CD4-positive, CD25-positive, alpha-beta regulatory T cell (primary cell): Measurements from ENCODE around the gene PRKCI. TPM values are rescaled to one million over a fixed set of nuclear protein-coding genes. Genes with fewer than 3 reads are reported as not detected.

Experiments
- ATAC-seq, 2 donors: fragments of 150-1000 bp; cut with Tn5 transposase; one replicate each; pipeline ENCODE4 v1.10.0; 2021; ENCODE audit warnings: low read depth in 2 of 2, moderate number of reproducible peaks in 2 of 2, moderate library complexity in 1 of 2
- DNase-seq, 3 donors: peaks; one replicate each; pipeline versions ENCODE4 v3.0.0 to v3.0.0-alpha.2; 2012 to 2022; ENCODE audit warnings: mixed read lengths in 1 of 3
- H3K27ac ChIP-seq: one replicate; pipeline ENCODE4 v1.7.0; 2013; ENCODE audit warnings: mild to moderate bottlenecking, low read length; ENCODE audit not compliant: insufficient read depth, poor library complexity, severe bottlenecking
- H3K27me3 ChIP-seq: one replicate; pipeline ENCODE4 v1.7.0; 2013; ENCODE audit warnings: low read length; ENCODE audit not compliant: control insufficient read depth, insufficient read depth
- H3K36me3 ChIP-seq: one replicate; pipeline ENCODE4 v1.7.0; 2013; ENCODE audit warnings: mild to moderate bottlenecking, low read length, moderate library complexity; ENCODE audit not compliant: control insufficient read depth, insufficient read depth
- H3K4me1 ChIP-seq: 2 replicates; pipeline ENCODE4 v1.7.0; 2013; ENCODE audit warnings: mild to moderate bottlenecking, low read length; ENCODE audit not compliant: insufficient read depth, control insufficient read depth, poor library complexity, severe bottlenecking
- H3K4me3 ChIP-seq: one replicate; pipeline ENCODE4 v1.7.0; 2013; ENCODE audit warnings: low read depth, mild to moderate bottlenecking, low read length, moderate library complexity
- H3K9me3 ChIP-seq, 2 experiments: 1 replicate in 1 of 2; 2 replicates in 1 of 2; pipeline ENCODE4 v1.7.0; 2013; ENCODE audit warnings: low read length in 2 of 2, mild to moderate bottlenecking in 1 of 2, moderate library complexity in 1 of 2; ENCODE audit not compliant: control insufficient read depth in 2 of 2
- H3K27ac Mint-ChIP-seq, 3 donors: one replicate each; pipeline ENCODE4 v1.8.0; 2020 to 2022; ENCODE audit warnings: mild to moderate bottlenecking in 3 of 3, mixed read lengths in 3 of 3, moderate library complexity in 2 of 3
- H3K27me3 Mint-ChIP-seq: one replicate; pipeline ENCODE4 v1.8.0; 2022; ENCODE audit warnings: mild to moderate bottlenecking, mixed read lengths
- H3K36me3 Mint-ChIP-seq: one replicate; pipeline ENCODE4 v1.8.0; 2020; ENCODE audit warnings: mixed read lengths
- H3K4me1 Mint-ChIP-seq, 4 donors: one replicate each; pipeline ENCODE4 v1.8.0; 2020 to 2022; ENCODE audit warnings: mixed read lengths in 4 of 4, mild to moderate bottlenecking in 1 of 4
- H3K4me3 Mint-ChIP-seq, 4 donors: one replicate each; pipeline ENCODE4 v1.8.0; 2020 to 2022; ENCODE audit warnings: mild to moderate bottlenecking in 4 of 4, mixed read lengths in 4 of 4, moderate library complexity in 3 of 4
- H3K9me3 Mint-ChIP-seq, 7 donors: one replicate each; pipeline ENCODE4 v1.8.0; 2020 to 2022; ENCODE audit warnings: mixed read lengths in 7 of 7, mild to moderate bottlenecking in 3 of 7, moderate library complexity in 2 of 7
- polyA plus RNA-seq, 4 donors: library from polyadenylated mRNA; unstranded; fragments of 300-500 nt; fragmentation: Illumina TruSeq; gene quantifications; one replicate each; pipeline ENCODE4 v1.2.3, GENCODE V29; 2021
- total RNA-seq: library from RNA; stranded (reverse); gene quantifications from one replicate; pipeline ENCODE4 v1.2.3, GENCODE V29; 2022

PRKCI gene
- total and polyA plus RNA-seq, 5 donors from 2014 or later, result 14.1 to 20.8 (median 18.6) TPM

- peaks cover 27 to 57% (median 48%) of the 10 kb centered on the region in 4 donors for H3K4me1 Mint-ChIP-seq
- Histone ChIP-seq H3K36me3 (no peaks in the 10 kb centered on the region), H3K9me3 (no peaks in the 10 kb centered on the region), H3K4me3 (no peak overlapping the region), H3K4me1 (peaks cover 20% of the 10 kb centered on the region), H3K27ac (no peak overlapping the region), H3K27me3 (no peaks in the 10 kb centered on the region)
- no peak for DNase-seq
- no peak for ATAC-seq
- peak overlapping the region in 1 of 3 donors; percentile 4 for H3K27ac Mint-ChIP-seq
- H3K4me3 Mint-ChIP-seq, result no peak overlapping the region
- H3K36me3 Mint-ChIP-seq, result no peaks in the 10 kb centered on the region
- no peaks in the 10 kb centered on the region for H3K27me3 Mint-ChIP-seq
- no peaks in the 10 kb centered on the region for H3K9me3 Mint-ChIP-seq
These were observed 4.3 kb downstream of the PRKCI start for GRCh38 chr3:170226426-170226960.

DNA sequence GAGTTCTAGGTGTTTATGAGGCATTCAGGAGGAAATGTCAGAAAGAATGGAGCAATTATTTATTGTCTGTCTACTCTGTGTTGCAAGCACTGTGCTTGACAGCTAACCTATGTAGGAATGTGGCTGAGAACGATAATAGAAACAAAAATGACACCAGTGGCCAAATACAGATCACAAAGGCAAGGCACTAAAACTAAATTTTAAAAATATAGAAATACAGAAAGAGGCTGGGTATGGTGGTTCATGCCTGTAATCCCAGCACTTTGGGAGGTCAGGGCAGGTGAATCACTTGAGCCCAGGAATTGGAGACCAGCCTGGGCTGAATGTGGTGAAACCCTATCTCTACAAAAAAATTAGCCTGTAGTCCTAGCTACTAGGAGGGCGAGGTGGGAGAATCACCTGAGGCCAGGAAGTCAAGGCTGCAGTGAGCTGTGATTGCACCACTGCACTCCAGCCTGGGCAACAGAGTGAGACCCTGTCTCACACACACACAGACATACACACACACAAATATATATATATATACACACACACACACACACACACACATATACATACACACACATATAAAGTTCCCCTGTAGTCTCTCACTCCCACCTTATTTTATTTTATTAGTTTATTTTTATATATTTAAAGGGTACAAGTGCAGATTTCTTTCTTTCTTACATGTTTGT, 6.0 kb downstream of the PRKCI start:
- no peaks in the 10 kb centered on the region for H3K9me3 ChIP-seq
- no peak overlapping the region for H3K4me3 ChIP-seq
- no peaks in the 10 kb centered on the region for H3K27me3 Mint-ChIP-seq
- H3K36me3 Mint-ChIP-seq, result no peaks in the 10 kb centered on the region
- peaks cover 10% of the 10 kb centered on the region for H3K4me1 ChIP-seq
- H3K27ac ChIP-seq, result no peak overlapping the region
- H3K36me3 ChIP-seq, result no peaks in the 10 kb centered on the region
- DNase-seq (no peak), ATAC-seq (no peak)
- H3K27ac Mint-ChIP-seq, result peak overlapping the region in 1 of 3 donors; percentile 0
- H3K27me3 ChIP-seq, result no peaks in the 10 kb centered on the region
- no peak overlapping the region for H3K4me3 Mint-ChIP-seq
- H3K9me3 Mint-ChIP-seq, result no peaks in the 10 kb centered on the region
- H3K4me1 Mint-ChIP-seq, result peaks cover 27 to 54% (median 43%) of the 10 kb centered on the region in 4 donors

DNA sequence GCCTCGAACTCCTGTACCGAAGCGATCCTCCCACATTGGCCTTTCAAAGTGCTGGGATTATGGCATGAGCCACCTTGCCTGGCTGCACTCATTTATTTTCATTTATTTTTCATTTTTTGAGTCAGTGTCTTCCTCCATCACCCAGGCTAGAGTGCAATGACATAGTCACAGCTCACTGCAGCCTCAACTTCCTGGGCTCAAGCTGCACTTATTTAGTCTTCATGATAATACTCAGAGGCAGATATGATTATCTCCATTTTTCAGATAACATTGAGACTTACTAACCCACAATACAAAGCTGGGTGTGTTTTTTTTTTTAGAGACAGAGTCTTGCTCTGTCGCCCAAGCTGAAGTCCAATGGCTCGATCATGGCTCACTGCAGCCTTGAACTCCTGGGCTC, 10.0 kb downstream of the PRKCI start:
- H3K4me3 Mint-ChIP-seq, result no peak overlapping the region
- Histone ChIP-seq H3K27me3 (no peaks in the 10 kb centered on the region), H3K36me3 (peaks cover 19% of the 10 kb centered on the region), H3K4me3 (no peak overlapping the region), H3K27ac (no peak overlapping the region), H3K4me1 (no peaks in the 10 kb centered on the region), H3K9me3 (no peaks in the 10 kb centered on the region)
- H3K36me3 Mint-ChIP-seq, result peaks cover 9% of the 10 kb centered on the region
- ATAC-seq (no peak), DNase-seq (no peak)
- H3K27ac Mint-ChIP-seq, result no peak overlapping the region
- H3K9me3 Mint-ChIP-seq, result peaks cover 0 to 1% (median 0%) of the 10 kb centered on the region in 7 donors
- H3K27me3 Mint-ChIP-seq, result no peaks in the 10 kb centered on the region
- peaks cover 9 to 33% (median 21%) of the 10 kb centered on the region in 4 donors for H3K4me1 Mint-ChIP-seq

DNA sequence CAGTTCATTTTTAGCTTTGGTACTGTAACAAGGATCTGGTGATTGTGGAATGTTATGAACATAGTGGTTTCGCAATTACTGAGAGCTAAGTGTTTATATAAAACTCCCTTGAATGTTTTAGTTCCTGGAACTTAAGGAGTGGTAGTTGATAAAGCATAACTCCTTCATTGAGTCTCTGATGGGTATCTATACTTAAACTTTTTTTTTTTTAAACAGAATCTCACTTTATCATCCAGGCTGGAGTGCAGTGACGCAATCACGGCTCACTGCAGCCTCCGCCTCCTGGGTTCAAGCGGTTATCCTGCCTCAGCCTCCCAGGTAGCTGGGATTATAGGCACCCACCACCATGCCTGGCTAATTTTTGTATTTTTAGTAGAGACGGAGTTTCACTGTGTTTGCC, 11.3 kb downstream of the PRKCI start:
- Histone ChIP-seq H3K27ac (no peak overlapping the region), H3K4me1 (no peaks in the 10 kb centered on the region), H3K4me3 (no peak overlapping the region), H3K36me3 (peaks cover 24% of the 10 kb centered on the region), H3K27me3 (no peaks in the 10 kb centered on the region), H3K9me3 (no peaks in the 10 kb centered on the region)
- Mint-ChIP-seq H3K36me3 (peaks cover 10% of the 10 kb centered on the region), H3K4me1 (peaks cover 0 to 25% (median 13%) of the 10 kb centered on the region in 4 donors), H3K27ac (no peak overlapping the region), H3K27me3 (no peaks in the 10 kb centered on the region), H3K9me3 (peaks cover 0 to 1% (median 0%) of the 10 kb centered on the region in 7 donors), H3K4me3 (no peak overlapping the region)
- DNase-seq (no peak), ATAC-seq (no peak)

DNA sequence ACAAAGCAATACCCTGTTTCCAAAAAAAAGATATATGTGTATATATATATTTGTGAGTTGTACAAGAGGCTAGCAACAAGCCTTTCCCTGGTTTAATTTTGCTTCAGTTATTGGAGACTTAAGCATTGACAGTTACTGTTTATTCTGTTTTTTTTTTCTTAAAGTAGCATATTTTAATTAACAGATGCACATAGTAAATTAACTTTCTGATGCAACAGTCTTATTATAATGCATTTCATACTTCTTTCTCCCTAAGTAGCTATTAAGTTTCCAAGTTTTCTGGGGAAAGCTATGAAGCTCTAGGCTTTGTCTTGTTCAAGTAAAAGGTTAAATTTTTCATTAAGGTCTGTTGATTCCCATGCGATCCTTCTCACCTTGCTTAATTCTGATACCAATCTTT, 17.9 kb downstream of the PRKCI start:
- peaks cover 30% of the 10 kb centered on the region for H3K36me3 ChIP-seq
- no peak for ATAC-seq

DNA sequence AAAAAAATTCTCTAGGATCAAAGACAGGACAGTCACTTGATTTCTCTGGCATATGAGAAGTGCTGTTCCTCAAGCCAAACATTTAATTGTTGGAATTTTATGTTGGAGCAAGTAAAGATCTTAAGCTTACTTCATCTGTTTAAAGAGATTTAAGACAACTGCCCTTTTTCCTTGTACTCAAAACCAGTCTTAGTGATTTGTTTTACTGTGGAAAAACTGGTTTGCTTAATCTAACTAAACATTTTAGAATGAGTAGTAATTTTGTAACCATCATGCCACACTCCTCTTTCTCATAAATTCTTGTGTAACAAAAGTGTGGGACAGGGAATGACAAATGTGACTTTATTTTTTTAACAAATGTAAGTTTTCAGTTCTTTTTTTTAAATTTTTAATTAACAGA, 18.4 kb downstream of the PRKCI start:
- H3K27ac ChIP-seq, result no peak overlapping the region
- H3K36me3 ChIP-seq, result peaks cover 31% of the 10 kb centered on the region
- peaks cover 0 to 1% (median 0%) of the 10 kb centered on the region in 7 donors for H3K9me3 Mint-ChIP-seq
- no peaks in the 10 kb centered on the region for H3K27me3 ChIP-seq
- H3K4me3 Mint-ChIP-seq, result no peak overlapping the region
- H3K36me3 Mint-ChIP-seq, result peaks cover 42% of the 10 kb centered on the region
- H3K9me3 ChIP-seq, result no peaks in the 10 kb centered on the region
- no peak for DNase-seq
- no peak for ATAC-seq
- no peak overlapping the region for H3K27ac Mint-ChIP-seq
- H3K4me1 Mint-ChIP-seq, result peaks cover 2 to 12% (median 8%) of the 10 kb centered on the region in 4 donors
- no peaks in the 10 kb centered on the region for H3K27me3 Mint-ChIP-seq
- no peaks in the 10 kb centered on the region for H3K4me1 ChIP-seq
- H3K4me3 ChIP-seq, result no peak overlapping the region

More for the DNA sequence above, 17.9 kb downstream of the PRKCI start:
- H3K4me1 ChIP-seq, result no peaks in the 10 kb centered on the region
- Mint-ChIP-seq H3K27ac (no peak overlapping the region), H3K27me3 (no peaks in the 10 kb centered on the region), H3K36me3 (peaks cover 37% of the 10 kb centered on the region), H3K9me3 (peaks cover 0 to 1% (median 0%) of the 10 kb centered on the region in 7 donors), H3K4me3 (no peak overlapping the region), H3K4me1 (peaks cover 2 to 12% (median 8%) of the 10 kb centered on the region in 4 donors)
- no peaks in the 10 kb centered on the region for H3K27me3 ChIP-seq
- no peak for DNase-seq
- H3K4me3 ChIP-seq, result no peak overlapping the region
- no peak overlapping the region for H3K27ac ChIP-seq
- H3K9me3 ChIP-seq, result no peaks in the 10 kb centered on the region

DNA sequence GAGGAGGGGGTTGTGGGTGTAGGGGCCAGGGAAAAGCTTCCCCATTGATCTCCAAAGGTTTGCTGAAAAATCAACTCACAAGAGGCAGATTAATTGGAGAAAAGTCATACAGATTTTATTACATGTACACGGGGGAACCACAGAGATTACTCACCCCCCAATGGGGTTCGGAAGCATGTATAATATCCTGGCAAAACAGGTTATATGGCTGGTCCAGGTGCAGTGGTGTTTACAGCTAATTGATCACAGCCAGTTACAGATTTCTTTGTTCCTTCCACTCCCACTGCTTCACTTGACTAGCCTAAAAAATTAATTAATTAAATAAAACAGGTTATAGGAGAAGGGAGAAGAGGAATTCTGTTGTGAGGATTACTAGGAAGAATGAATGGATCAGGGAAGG, 22.4 kb downstream of the PRKCI start:
- H3K4me1 Mint-ChIP-seq, result peaks cover 0 to 16% (median 10%) of the 10 kb centered on the region in 4 donors
- Histone ChIP-seq H3K27ac (no peak overlapping the region), H3K36me3 (peaks cover 13% of the 10 kb centered on the region)

GRCh38 chr3:170247875-170248274, 25.7 kb downstream of the PRKCI start:
- DNase-seq (no peak), ATAC-seq (no peak)
- no peaks in the 10 kb centered on the region for H3K9me3 ChIP-seq
- H3K27me3 ChIP-seq, result no peaks in the 10 kb centered on the region
- no peak overlapping the region for H3K4me3 ChIP-seq
- H3K36me3 ChIP-seq, result peaks cover 8% of the 10 kb centered on the region
- no peaks in the 10 kb centered on the region for H3K4me1 ChIP-seq
- H3K27ac ChIP-seq, result no peak overlapping the region
- H3K36me3 Mint-ChIP-seq, result peaks cover 37% of the 10 kb centered on the region
- H3K4me3 Mint-ChIP-seq, result no peak overlapping the region
- no peaks in the 10 kb centered on the region for H3K9me3 Mint-ChIP-seq
- H3K27me3 Mint-ChIP-seq, result no peaks in the 10 kb centered on the region
- no peak overlapping the region for H3K27ac Mint-ChIP-seq
- H3K4me1 Mint-ChIP-seq, result peaks cover 0 to 11% (median 8%) of the 10 kb centered on the region in 4 donors

More for the DNA sequence above, 22.4 kb downstream of the PRKCI start:
- peak overlapping the region in 1 of 3 donors; percentile 26 for H3K27ac Mint-ChIP-seq
- no peak overlapping the region for H3K4me3 Mint-ChIP-seq
- Histone ChIP-seq H3K9me3 (no peaks in the 10 kb centered on the region), H3K4me1 (no peaks in the 10 kb centered on the region), H3K27me3 (no peaks in the 10 kb centered on the region), H3K4me3 (no peak overlapping the region)
- H3K36me3 Mint-ChIP-seq, result peaks cover 40% of the 10 kb centered on the region
- no peak for DNase-seq
- no peak for ATAC-seq
- H3K27me3 Mint-ChIP-seq, result no peaks in the 10 kb centered on the region
- no peaks in the 10 kb centered on the region for H3K9me3 Mint-ChIP-seq
